Right kidney (tissue), 1 donor: Measurements from ENCODE around the gene ASB5.

Experiments used
- DNase-seq: peaks from one replicate; pipeline ENCODE4 v3.0.0-alpha.2; 2016

ASB5 gene

DNA sequence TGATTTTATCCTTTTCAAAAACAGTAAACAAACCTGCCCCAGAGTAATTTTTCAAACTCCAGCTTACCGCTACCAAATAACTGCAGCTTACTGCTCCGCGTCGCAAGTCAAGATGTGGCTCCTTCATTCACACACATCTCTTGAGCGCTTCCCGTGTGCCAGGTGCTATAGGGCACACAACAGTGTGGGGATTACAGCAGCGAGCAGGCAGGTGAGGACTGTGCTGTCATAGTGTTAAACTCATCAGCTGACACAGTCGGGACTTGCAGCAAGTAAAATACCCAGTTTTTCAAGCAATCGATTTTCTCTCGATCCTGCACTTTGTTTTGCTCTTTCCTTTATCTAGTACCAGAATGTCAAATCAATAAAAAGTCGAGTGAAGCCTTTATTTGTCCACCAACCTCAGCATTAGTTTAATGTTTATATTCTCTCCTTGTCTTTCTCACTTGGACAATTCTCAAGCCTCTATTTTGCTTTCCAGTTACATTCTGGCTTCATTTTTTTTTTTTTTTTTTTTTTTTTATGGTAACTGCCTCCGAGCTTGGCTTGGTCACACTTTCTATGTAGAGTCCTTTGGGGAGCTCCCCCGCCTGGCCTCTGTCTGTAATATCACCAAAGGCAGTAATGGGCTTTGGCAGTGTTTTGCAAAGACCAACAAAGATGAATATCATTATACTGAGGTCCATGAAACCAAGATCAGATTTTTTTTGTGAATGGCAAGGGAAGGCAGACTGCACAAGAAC, 8.3 kb upstream of the ASB5 start:
- DNase-seq, result no peak

DNA sequence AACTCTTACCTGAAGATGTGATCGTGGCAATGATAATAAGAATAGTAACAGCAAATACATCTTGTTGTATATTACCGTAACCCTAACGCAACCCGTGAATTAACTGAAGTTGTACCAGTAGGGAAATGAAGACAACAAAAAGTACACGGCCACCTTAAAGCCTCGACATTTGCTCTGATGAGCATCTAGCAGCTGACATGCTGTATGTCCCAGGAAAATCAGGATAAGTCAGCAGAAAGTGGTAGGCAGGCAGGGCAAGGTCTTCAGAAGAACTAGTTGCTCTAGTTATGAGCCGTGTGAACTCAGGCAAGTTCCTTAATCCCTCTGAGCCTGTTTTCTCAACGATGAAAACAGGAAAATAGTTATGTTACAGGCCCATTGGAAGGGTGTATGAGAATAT, 7.7 kb upstream of the ASB5 start:
- no peak for DNase-seq

DNA sequence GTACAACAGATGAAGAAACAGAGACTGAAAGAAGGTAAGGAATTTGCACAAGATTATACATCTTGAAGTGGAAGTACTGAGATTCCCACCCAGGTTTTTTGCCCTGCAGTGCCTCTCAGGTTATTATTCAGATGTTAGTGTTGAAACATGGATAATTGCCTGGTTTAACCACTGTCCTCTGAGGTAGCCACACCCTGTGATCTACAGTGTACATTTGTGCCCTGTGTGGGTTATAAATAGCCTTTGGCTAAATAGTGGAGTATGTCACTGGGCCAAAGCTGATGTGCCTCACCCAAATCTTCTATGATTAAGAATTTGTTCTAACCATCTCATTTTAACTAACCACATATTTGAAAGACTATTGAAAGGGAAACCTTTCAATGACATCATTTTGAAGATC, 5.4 kb upstream of the ASB5 start:
- no peak for DNase-seq

- no peak for DNase-seq
Measured at GRCh38 chr4:176273736-176274135, 4.7 kb upstream of the ASB5 start.

DNA sequence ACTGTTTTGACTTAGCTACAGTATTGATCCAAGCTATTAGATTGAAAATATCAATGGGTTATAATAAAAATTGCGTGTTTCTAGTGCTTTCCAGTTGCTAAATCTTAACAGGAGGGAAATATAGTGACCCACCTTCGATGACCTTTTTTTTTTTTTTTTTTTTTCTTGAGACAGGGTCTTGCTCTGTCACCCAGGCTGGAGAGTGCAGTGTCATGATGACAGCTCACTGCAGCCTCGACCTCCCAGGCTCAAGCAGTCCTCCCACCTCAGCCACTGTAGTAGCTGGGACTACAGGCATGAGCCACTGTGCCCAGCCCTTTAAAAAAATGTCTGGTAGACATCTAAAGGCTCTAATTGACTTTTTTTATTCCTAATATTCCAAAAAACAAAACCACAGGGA, 3.8 kb upstream of the ASB5 start:
- DNase-seq, result no peak

DNA sequence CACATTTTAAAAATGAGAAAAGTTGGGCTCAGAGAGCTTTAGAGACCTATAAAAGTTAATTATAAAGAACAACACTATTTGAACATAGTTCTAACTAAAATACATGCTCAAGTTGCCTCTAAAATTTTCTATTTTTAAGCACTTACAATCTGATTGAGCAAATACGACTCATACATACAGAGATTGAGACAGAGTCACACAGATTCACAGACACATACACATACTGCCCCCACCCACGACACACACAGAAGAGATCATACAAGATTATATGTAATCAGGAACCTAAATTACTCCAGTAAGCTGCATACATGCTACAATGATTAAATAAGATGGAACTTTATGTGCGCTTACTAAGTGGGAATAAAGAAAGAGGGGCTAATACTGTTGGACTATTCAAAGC, 2.7 kb upstream of the ASB5 start:
- DNase-seq, result no peak

DNA sequence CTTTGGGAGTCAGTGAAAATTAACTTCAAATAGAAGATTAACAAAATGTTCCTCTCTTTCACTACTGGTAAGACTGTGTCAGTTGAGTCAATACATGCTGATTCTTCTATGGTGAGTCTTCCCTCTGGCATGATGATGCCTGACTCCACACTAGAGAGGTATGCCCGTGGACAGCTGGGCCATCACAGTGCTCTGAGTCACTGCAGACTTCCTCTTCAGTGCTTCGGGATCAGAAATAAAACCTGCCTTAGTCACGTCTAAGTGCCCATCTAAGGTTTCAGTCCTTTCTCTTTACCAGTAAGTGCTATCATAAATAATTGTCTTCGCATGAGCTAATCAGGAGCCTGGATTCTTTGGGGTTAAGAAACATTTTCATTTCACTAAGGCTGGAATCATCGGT, 1.6 kb upstream of the ASB5 start:
- DNase-seq, result no peak

DNA sequence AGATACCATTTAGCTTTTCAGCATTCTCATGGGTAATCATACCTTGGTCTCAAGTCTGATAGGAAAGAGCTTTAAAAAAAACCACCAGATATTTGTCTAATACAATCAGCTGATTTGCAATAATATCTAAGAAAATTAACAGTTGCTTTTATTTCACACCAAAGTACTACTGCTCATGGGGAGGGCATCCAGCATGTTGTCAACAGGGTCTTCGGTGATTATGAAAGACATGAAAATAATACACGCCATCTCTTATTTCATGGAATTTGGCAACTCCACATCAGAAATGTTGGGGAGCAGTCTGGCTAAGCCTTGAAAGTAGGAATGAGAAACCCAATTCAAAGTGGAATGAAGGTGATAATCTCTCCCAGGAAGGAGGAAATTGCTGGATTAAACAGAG, 3.0 kb downstream of the ASB5 start:
- DNase-seq, result no peak

DNA sequence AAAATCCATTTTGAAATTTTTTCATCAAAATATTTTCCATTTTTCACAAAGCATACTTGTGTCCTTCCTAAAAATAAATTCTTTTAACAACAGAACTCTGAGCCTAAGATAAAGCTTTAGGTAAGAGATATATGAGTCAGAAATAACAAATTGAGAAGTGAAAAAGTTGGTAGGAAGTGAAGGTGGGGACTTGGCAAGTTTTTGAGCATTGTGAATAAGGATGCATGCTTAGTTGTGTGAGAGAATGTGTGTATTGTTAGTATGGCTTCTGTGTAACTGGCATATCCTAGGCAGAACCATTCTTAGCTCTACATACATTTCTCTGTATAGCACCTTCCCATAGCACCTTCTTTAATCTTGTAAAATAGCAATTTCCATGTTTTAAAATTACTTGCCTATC, 6.8 kb downstream of the ASB5 start:
- DNase-seq, result no peak

- no peak for DNase-seq
Measured at GRCh38 chr4:176261481-176261880, 7.5 kb downstream of the ASB5 start.

- no peak for DNase-seq
Measured at GRCh38 chr4:176261018-176261417, 8.0 kb downstream of the ASB5 start.

- DNase-seq, result no peak
Measured at GRCh38 chr4:176259330-176260090, 9.5 kb downstream of the ASB5 start.

GRCh38 chr4:176258135-176258534, 10.9 kb downstream of the ASB5 start:
- no peak for DNase-seq

DNA sequence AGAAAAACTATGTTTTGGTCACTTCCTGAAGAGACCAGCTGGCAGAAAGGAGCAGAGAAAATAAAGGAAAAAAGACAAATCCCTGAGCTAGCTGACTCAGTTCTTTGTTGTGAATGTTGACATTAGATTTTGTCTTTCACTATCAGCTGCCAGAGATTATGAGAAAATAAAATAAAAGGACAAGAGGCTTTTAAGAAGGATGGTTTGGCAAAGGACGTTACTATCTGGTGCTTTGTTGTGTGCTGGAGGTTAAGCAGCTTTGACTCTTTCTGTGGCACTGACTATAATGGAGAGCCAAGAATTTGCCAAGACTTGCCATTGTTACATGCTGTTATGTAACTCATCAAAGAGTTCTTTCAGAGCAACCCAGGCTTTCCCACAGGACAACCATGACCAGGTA, 12.1 kb downstream of the ASB5 start:
- DNase-seq, result no peak

GRCh38 chr4:176242764-176243347, 26.2 kb downstream of the ASB5 start:
- DNase-seq, result no peak

DNA sequence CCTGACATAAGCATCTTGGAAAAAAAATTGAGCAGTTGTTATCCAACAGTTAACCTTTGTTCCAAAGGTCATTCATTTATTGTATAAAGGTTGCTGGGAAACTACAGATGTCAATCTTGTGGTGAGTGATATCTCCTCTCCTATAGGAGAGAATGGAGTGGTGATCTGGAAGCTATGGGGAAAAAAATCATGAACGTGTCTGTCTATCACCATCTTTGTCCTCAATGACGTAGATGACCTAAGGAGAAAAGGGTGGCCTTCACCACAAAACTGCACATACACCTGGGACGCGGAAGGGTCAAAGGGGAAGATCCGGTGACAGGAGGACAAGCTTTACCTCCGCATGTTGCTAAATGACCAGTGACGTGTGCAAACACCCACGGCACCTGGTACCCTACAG, 27.3 kb downstream of the ASB5 start:
- DNase-seq, result no peak

DNA sequence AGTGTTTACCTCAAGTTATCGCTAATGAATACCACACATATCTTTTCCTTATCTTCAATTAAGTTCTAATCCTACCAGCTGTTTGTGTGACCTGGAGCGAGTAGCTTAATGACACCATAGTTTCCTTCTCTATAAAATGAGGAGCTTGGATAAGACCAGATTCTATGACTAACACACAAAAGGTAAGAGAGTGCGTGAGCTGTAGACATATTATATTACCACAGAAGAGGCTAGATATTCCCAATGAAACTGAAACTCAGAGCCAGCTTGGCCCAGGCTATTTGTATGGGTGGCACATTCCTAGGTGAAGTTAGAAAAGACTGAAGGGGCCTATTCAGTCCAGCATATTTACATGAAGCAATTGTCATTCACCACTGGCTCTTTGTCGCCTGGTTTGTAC, 30.2 kb downstream of the ASB5 start:
- DNase-seq, result no peak

- DNase-seq, result no peak
Measured at GRCh38 chr4:176238157-176238610, 30.8 kb downstream of the ASB5 start.

GRCh38 chr4:176236946-176237345, 32.1 kb downstream of the ASB5 start:
- DNase-seq, result no peak

DNA sequence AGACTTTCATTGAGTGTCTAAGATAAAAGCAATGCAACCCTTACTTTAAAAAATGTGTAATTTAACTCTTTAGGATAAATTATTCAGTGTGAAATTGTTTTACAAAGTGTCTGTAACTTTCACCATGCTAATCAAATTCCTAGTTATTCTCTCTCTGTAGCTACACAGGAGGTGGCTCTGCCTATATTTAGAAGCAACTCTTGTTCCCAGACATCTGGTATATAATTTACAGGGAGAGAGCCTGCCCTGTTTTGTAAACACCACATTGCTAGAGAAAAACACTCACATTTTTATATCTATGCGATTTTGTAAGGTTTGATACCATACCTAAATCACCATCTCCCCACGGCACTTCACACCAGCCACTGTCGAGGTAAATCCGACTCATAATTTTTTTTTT, 38.2 kb downstream of the ASB5 start:
- DNase-seq, result no peak

DNA sequence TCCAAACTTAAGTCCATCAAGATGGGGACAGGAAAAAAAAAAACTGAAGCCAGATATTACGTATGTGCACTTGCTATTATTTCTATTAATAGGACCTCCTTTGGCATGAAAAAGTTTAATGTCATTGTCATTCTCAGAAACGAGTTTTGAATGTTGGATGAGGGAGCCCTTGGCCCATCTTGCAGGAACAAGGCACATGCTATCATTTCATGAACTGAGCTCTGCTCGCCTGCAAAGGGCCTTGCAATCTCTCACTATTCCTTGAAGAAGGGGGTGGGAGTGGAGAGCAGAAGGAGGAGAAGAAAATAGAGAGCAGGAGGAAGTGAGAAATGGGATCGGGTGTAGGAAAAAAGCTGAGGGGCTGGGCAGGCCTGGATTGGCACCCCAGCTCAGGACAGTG, 39.4 kb downstream of the ASB5 start:
- no peak for DNase-seq

- DNase-seq, result no peak
Measured at GRCh38 chr4:176226736-176227135, 42.3 kb downstream of the ASB5 start.

GRCh38 chr4:176223561-176223960, 45.5 kb downstream of the ASB5 start:
- DNase-seq, result no peak

GRCh38 chr4:176222149-176222548, 46.9 kb downstream of the ASB5 start:
- no peak for DNase-seq
